HepG2 (cell line): ENCODE results near the gene TBC1D22A. TPM values are rescaled to one million over a fixed set of nuclear protein-coding genes. Genes with fewer than 3 reads are reported as not detected.

Experiments
- GTF3A ChIP-seq: sonication (generic); formaldehyde crosslinking; conservative IDR thresholded peaks from 2 replicates; pipeline ENCODE4 v1.4.0; 2020; ENCODE audit warnings: mild to moderate bottlenecking, missing genetic modification reagents
- ISX ChIP-seq: sonication (generic); formaldehyde crosslinking; conservative IDR thresholded peaks from 2 replicates; pipeline ENCODE4 v1.5.0; 2020; ENCODE audit warnings: missing genetic modification reagents
- KDM1A ChIP-seq: IDR thresholded peaks from 2 replicates; pipeline ENCODE4 v1.6.1; 2016; ENCODE audit warnings: missing compliant biosample characterization
- MAF1 ChIP-seq: sonication (generic); formaldehyde crosslinking; IDR thresholded peaks from 2 replicates; pipeline ENCODE4 v1.5.0; 2020; ENCODE audit warnings: missing genetic modification reagents, borderline replicate concordance
- MED8 ChIP-seq: sonication (generic); formaldehyde crosslinking; IDR thresholded peaks from 2 replicates; pipeline ENCODE4 v1.8.1; 2023; ENCODE audit warnings: mild to moderate bottlenecking, missing genetic modification reagents; ENCODE audit not compliant: insufficient replicate concordance
- NFYB ChIP-seq: sonication (generic); formaldehyde crosslinking; IDR thresholded peaks from 2 replicates; pipeline ENCODE4 v1.4.0; 2020; ENCODE audit warnings: missing genetic modification reagents
- NKX3-1 ChIP-seq: sonication (generic); formaldehyde crosslinking; IDR thresholded peaks from 2 replicates; pipeline ENCODE4 v1.5.0; 2020; ENCODE audit warnings: missing genetic modification reagents
- SRF ChIP-seq: IDR thresholded peaks from 2 replicates; pipeline ENCODE4 v1.6.1; 2011; ENCODE audit warnings: mild to moderate bottlenecking, low read depth, low read length, moderate library complexity
- ZKSCAN8 ChIP-seq: IDR thresholded peaks from 2 replicates; pipeline ENCODE4 v1.6.1; 2016; ENCODE audit warnings: borderline replicate concordance, missing genetic modification reagents, missing compliant biosample characterization
- ZMYM4 ChIP-seq: sonication (generic); formaldehyde crosslinking; IDR thresholded peaks from 2 replicates; pipeline ENCODE4 v1.8.1; 2023; ENCODE audit warnings: mild to moderate bottlenecking, missing genetic modification reagents
- ZNF274 ChIP-seq: sonication (generic); formaldehyde crosslinking; IDR thresholded peaks from 2 replicates; pipeline ENCODE4 v1.5.1; 2020; ENCODE audit warnings: mild to moderate bottlenecking, missing genetic modification reagents
- ZNF570 ChIP-seq: sonication (generic); formaldehyde crosslinking; IDR thresholded peaks from 2 replicates; pipeline ENCODE4 v1.4.0; 2020; ENCODE audit warnings: mild to moderate bottlenecking, missing genetic modification reagents, borderline replicate concordance
- polyA plus RNA-seq, 8 experiments: library from polyadenylated mRNA; depleted of rRNA in 3 of 8; stranded (reverse) in 7 of 8; unstranded in 1 of 8; fragments of >200 nt; fragmentation: Illumina TruSeq in 4 of 8; extraction: Trizol in 4 of 8; gene quantifications; 2 replicates each; pipeline versions ENCODE4 v1.2.1 to v1.2.3, GENCODE V29; 2011 to 2016; ENCODE audit warnings: low read depth in 4 of 8, missing spikeins in 1 of 8, mixed read lengths in 1 of 8; ENCODE audit not compliant: insufficient read depth in 1 of 8
- total RNA-seq, 5 experiments: library from RNA; depleted of rRNA; stranded (reverse); fragments of >200 nt; fragmentation: Illumina TruSeq; extraction: Trizol; gene quantifications; 2 replicates each; pipeline ENCODE4 v1.2.3, GENCODE V29; 2016; ENCODE audit warnings: low read depth in 1 of 5
- TF ChIP-seq, protein P1 (sequence below): sonication (generic); formaldehyde crosslinking; IDR thresholded peaks from 2 replicates; pipeline ENCODE4 v1.5.0; 2020; ENCODE audit warnings: mild to moderate bottlenecking, missing genetic modification reagents, borderline replicate concordance
- TF ChIP-seq, protein P2 (sequence below): sonication (generic); formaldehyde crosslinking; IDR thresholded peaks from 2 replicates; pipeline ENCODE4 v1.4.0; 2020; ENCODE audit warnings: missing genetic modification reagents
- TF ChIP-seq, protein P3 (sequence below), 2 experiments: sonication (generic) in 1 of 2; formaldehyde crosslinking in 1 of 2; IDR thresholded peaks; 2 replicates each; pipeline versions ENCODE4 v1.4.0 to v1.6.1; 2016 to 2020; ENCODE audit warnings: borderline replicate concordance in 1 of 2, low read depth in 1 of 2, mild to moderate bottlenecking in 1 of 2, missing genetic modification reagents in 1 of 2
- TF ChIP-seq, protein P4 (sequence below), 2 experiments: sonication (generic) in 1 of 2; formaldehyde crosslinking in 1 of 2; IDR thresholded peaks; 2 replicates each; pipeline versions ENCODE4 v1.5.1 to v1.6.1; 2011 to 2020; ENCODE audit warnings: borderline replicate concordance in 1 of 2, low read depth in 1 of 2, low read length in 1 of 2, mild to moderate bottlenecking in 1 of 2, missing genetic modification reagents in 1 of 2, moderate library complexity in 1 of 2

The TBC1D22A gene
- total and polyA plus RNA-seq, 2 of the 13 experiments (the other 11 are each of a cell fraction or from before 2014, with no cell fraction given), result 17.3 to 18.0 TPM

DNA sequence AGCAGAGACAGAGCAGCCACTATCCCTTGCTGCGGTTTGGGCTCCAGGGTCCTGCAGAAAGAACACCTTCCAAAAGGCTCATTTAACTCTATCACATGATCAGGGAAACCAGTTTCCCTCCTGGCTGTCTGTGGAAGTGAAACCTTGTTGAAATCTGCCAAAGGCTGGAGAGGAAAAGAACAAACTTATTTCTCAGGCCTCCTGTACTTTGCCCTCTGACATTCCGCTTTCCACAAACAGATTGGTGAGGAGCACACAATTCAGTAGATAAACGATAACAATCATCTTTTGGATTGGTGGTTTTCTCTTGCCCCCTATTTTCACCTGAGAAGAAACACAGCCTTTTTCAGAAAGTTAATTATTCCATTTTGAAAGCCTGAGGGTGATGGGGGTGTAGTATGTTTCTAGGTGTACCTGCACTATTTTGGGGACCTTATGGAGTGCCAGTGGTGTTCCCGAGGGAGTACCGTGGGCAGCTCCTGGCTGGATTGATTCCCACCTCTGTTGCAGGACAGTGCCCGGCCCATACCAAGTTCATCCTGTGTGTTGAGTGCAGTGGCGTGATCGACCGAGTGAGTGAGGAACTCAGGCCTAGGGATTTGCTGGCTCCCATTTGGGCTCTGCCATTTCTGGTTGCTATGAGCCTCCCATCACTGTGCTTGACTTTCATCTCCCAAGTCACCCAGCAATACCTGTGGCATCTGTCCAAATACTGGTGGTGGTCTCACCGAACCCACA lies 102.0 kb downstream of the TBC1D22A start (continued):
- TF ChIP-seq, protein P1, sequence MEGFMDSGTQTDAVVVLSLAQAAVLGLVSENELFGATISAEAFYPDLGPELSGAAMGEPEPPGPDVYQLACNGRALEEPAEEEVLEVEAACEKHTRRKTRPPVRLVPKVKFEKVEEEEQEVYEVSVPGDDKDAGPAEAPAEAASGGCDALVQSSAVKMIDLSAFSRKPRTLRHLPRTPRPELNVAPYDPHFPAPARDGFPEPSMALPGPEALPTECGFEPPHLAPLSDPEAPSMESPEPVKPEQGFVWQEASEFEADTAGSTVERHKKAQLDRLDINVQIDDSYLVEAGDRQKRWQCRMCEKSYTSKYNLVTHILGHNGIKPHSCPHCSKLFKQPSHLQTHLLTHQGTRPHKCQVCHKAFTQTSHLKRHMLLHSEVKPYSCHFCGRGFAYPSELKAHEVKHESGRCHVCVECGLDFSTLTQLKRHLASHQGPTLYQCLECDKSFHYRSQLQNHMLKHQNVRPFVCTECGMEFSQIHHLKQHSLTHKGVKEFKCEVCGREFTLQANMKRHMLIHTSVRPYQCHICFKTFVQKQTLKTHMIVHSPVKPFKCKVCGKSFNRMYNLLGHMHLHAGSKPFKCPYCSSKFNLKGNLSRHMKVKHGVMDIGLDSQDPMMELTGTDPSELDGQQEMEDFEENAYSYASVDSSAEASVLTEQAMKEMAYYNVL, result no peak; the same call in 1 of the 2 replicates
- TF ChIP-seq ISX (CRISPR knock-in tag) (no peak), MED8 (no peak), MAF1 (CRISPR knock-in tag) (no peak), ZMYM4 (CRISPR knock-in tag) (peak; percentile 49), ZKSCAN8 (no peak), NKX3-1 (CRISPR knock-in tag) (no peak), NFYB (peak; percentile 29; the same call in 1 of the 2 replicates), ZNF274 (CRISPR knock-in tag) (no peak), KDM1A (CRISPR knock-in tag) (no peak), SRF (no peak), ZNF570 (no peak), GTF3A (CRISPR knock-in tag) (no peak)
- TF ChIP-seq, protein P2, sequence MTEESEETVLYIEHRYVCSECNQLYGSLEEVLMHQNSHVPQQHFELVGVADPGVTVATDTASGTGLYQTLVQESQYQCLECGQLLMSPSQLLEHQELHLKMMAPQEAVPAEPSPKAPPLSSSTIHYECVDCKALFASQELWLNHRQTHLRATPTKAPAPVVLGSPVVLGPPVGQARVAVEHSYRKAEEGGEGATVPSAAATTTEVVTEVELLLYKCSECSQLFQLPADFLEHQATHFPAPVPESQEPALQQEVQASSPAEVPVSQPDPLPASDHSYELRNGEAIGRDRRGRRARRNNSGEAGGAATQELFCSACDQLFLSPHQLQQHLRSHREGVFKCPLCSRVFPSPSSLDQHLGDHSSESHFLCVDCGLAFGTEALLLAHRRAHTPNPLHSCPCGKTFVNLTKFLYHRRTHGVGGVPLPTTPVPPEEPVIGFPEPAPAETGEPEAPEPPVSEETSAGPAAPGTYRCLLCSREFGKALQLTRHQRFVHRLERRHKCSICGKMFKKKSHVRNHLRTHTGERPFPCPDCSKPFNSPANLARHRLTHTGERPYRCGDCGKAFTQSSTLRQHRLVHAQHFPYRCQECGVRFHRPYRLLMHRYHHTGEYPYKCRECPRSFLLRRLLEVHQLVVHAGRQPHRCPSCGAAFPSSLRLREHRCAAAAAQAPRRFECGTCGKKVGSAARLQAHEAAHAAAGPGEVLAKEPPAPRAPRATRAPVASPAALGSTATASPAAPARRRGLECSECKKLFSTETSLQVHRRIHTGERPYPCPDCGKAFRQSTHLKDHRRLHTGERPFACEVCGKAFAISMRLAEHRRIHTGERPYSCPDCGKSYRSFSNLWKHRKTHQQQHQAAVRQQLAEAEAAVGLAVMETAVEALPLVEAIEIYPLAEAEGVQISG, result 0 out of 2 replicates have a peak, but pooled peaks have one; percentile 26
- TF ChIP-seq, protein P3, sequence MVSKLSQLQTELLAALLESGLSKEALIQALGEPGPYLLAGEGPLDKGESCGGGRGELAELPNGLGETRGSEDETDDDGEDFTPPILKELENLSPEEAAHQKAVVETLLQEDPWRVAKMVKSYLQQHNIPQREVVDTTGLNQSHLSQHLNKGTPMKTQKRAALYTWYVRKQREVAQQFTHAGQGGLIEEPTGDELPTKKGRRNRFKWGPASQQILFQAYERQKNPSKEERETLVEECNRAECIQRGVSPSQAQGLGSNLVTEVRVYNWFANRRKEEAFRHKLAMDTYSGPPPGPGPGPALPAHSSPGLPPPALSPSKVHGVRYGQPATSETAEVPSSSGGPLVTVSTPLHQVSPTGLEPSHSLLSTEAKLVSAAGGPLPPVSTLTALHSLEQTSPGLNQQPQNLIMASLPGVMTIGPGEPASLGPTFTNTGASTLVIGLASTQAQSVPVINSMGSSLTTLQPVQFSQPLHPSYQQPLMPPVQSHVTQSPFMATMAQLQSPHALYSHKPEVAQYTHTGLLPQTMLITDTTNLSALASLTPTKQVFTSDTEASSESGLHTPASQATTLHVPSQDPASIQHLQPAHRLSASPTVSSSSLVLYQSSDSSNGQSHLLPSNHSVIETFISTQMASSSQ (IDR thresholded peaks at IDR 0.05; ENCODE audit: low read depth), result no peak
- TF ChIP-seq, protein P3 (CRISPR knock-in tag; IDR thresholded peaks at IDR 0.05; ENCODE audit: borderline replicate concordance), result no peak
- TF ChIP-seq, protein P4, sequence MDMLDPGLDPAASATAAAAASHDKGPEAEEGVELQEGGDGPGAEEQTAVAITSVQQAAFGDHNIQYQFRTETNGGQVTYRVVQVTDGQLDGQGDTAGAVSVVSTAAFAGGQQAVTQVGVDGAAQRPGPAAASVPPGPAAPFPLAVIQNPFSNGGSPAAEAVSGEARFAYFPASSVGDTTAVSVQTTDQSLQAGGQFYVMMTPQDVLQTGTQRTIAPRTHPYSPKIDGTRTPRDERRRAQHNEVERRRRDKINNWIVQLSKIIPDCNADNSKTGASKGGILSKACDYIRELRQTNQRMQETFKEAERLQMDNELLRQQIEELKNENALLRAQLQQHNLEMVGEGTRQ (IDR thresholded peaks at IDR 0.05; ENCODE audit: low read depth, low read length), result no peak
- TF ChIP-seq, protein P4 (CRISPR knock-in tag; IDR thresholded peaks at IDR 0.05; ENCODE audit: borderline replicate concordance), result 0 out of 2 replicates have a peak, but pooled peaks have one; percentile 54
